GM12878 (cell line): ENCODE data around the gene ERP27. TPM values are rescaled to one million over a fixed set of nuclear protein-coding genes. Genes with fewer than 3 reads are reported as not detected.

Experiments
- ATAC-seq: fragments of 200-7000 bp; cut with Tn5 transposase; 3 replicates; pipeline ENCODE4 v1.9.1; 2020; ENCODE audit warnings: mild to moderate bottlenecking, moderate library complexity
- BruUV-seq: library from RNA; stranded (reverse); fragments of 400-500 nt; replicated peaks from 2 replicates; lab custom pipeline; 2021; lab: Mats Ljungman, UMichigan
- CTCF ChIA-PET: fragments of 300-600 bp; sonication (Branson Sonifier 250); formaldehyde crosslinking; extraction: SDS; loops from one replicate; lab custom pipeline; 2021; ENCODE audit warnings: inconsistent platforms; lab: Yijun Ruan, JAX
- POLR2A ChIA-PET: fragments of 350-600 bp; formaldehyde crosslinking; extraction: SDS; loops from one replicate; lab custom pipeline; 2021; ENCODE audit warnings: inconsistent platforms; lab: Charles Lee
- RAD21 ChIA-PET: fragments of 300-600 bp; sonication (Branson Sonifier 250); formaldehyde crosslinking; loops from one replicate; lab custom pipeline; 2023; ENCODE audit warnings: antibody characterized with exemption; ENCODE audit not compliant: unreplicated experiment; lab: Charles Lee
- SMC1A ChIA-PET: fragments of 300-600 bp; sonication (Branson Sonifier 250); formaldehyde crosslinking; loops from one replicate; lab custom pipeline; 2023; ENCODE audit not compliant: unreplicated experiment, uncharacterized antibody; lab: Charles Lee
- DNase-seq: peaks from one replicate; pipeline ENCODE4 v3.0.0-alpha.2; 2011; ENCODE audit warnings: low read depth, low spot score
- FAIRE-seq: peaks from 3 replicates; lab custom pipeline; 2011; peaks lifted over from hg19 to GRCh38; lab: Jason Lieb, UNC
- H2AFZ ChIP-seq: 2 replicates; pipeline ENCODE4 v1.6.0; 2011; ENCODE audit warnings: low read depth, low read length, control low read depth; ENCODE audit not compliant: control insufficient read depth
- H3K27ac ChIP-seq: 2 replicates; pipeline ENCODE4 v1.5.1; 2011; ENCODE audit warnings: control low read depth; ENCODE audit not compliant: control insufficient read depth, insufficient read depth
- H3K27me3 ChIP-seq, 2 experiments: replicated peaks in 1 of 2; 2 replicates each; pipeline versions ENCODE4 v1.6.0 to v1.6.1; 2011; ENCODE audit warnings: low read length in 1 of 2; ENCODE audit not compliant: control insufficient read depth in 2 of 2, insufficient read depth in 2 of 2
- H3K36me3 ChIP-seq, 2 experiments: 2 replicates each; pipeline ENCODE4 v1.5.1; 2011; ENCODE audit warnings: low read length in 1 of 2; ENCODE audit not compliant: control insufficient read depth in 2 of 2, insufficient read depth in 2 of 2
- H3K4me1 ChIP-seq: 2 replicates; pipeline ENCODE4 v1.6.1; 2011; ENCODE audit warnings: mild to moderate bottlenecking, low read length, moderate library complexity, mixed read lengths; ENCODE audit not compliant: control insufficient read depth, insufficient read depth
- H3K4me2 ChIP-seq: 2 replicates; pipeline ENCODE4 v1.6.0; 2011; ENCODE audit warnings: control low read depth; ENCODE audit not compliant: control insufficient read depth, insufficient read depth
- H3K4me3 ChIP-seq: fragments of 200-600 bp; sonication (generic); 2 replicates; pipeline ENCODE4 v1.5.1; 2016
- H3K79me2 ChIP-seq: 2 replicates; pipeline ENCODE4 v1.6.0; 2011; ENCODE audit warnings: low read length; ENCODE audit not compliant: control insufficient read depth, insufficient read depth
- H3K9ac ChIP-seq: 2 replicates; pipeline ENCODE4 v1.8.0; 2011; ENCODE audit warnings: low read length, control low read depth, mixed read lengths; ENCODE audit not compliant: control insufficient read depth, insufficient read depth
- H3K9me3 ChIP-seq: replicated peaks from 3 replicates; pipeline ENCODE4 v1.5.1; 2011; ENCODE audit warnings: mild to moderate bottlenecking, low read length; ENCODE audit not compliant: control insufficient read depth, insufficient read depth
- H4K20me1 ChIP-seq: 2 replicates; pipeline ENCODE4 v1.6.0; 2011; ENCODE audit not compliant: control insufficient read depth, insufficient read depth
- GABPA ChIP-seq: IDR thresholded peaks from 2 replicates; pipeline ENCODE4 v1.6.1; 2014; ENCODE audit warnings: antibody characterized with exemption, low read depth, mild to moderate bottlenecking, inconsistent platforms
- NKRF ChIP-seq: fragments of 450-650 bp; conservative IDR thresholded peaks from 2 replicates; pipeline ENCODE4 v1.6.1; 2017; ENCODE audit warnings: mild to moderate bottlenecking, moderate library complexity
- SPI1 ChIP-seq: IDR thresholded peaks from 2 replicates; pipeline ENCODE4 v1.6.1; 2011; ENCODE audit warnings: low read depth, mild to moderate bottlenecking, low read length, moderate library complexity, borderline replicate concordance; ENCODE audit not compliant: insufficient read depth
- WGBS: methylation state at CpG from one replicate; pipeline ENCODE4 v1.1.6; 2016; ENCODE audit warnings: low lambda C conversion rate; ENCODE audit not compliant: insufficient replicate concordance, insufficient coverage; ENCODE audit errors: missing lambda C conversion rate; 5-methylcytosine and 5-hydroxymethylcytosine counted together
- in situ Hi-C: fragments of 300-500 bp; cut with MboI; formaldehyde crosslinking; loops from 9 replicates; pipeline ENCODE4 v1.14.3; 2018; ENCODE audit warnings: mixed read lengths
- intact Hi-C: fragments of 100-400 bp; cut with micrococcal nuclease; formaldehyde crosslinking; loops from one replicate; pipeline ENCODE4 v1.14.2; 2022; ENCODE audit not compliant: unreplicated experiment
- polyA plus RNA-seq, 11 experiments: library from polyadenylated mRNA; depleted of rRNA in 4 of 11; unstranded in 6 of 11; stranded (reverse) in 5 of 11; fragments of >200 nt; fragmentation: Nextera tagmentation in 4 of 11; fragmentation: Illumina TruSeq in 1 of 11; extraction: Ambion mirVana in 4 of 11; extraction: Trizol in 1 of 11; gene quantifications; 1 replicate in 1 of 11; 2 replicates in 10 of 11; pipeline versions ENCODE4 v1.2.1 to v1.2.3, GENCODE V29; 2011 to 2016; ENCODE audit warnings: inconsistent platforms in 2 of 11, missing spikeins in 2 of 11, low read depth in 1 of 11
- total RNA-seq, 4 experiments: library from RNA; depleted of rRNA in 3 of 4; stranded (reverse); fragments of >200 nt in 3 of 4; fragmentation: Illumina TruSeq in 1 of 4; extraction: Trizol in 1 of 4; gene quantifications; 2 replicates each; pipeline versions ENCODE4 v1.2.1 to v1.2.3, GENCODE V29; 2013 to 2021

The ERP27 gene
- total and polyA plus RNA-seq, 10 of the 15 experiments (the other 5 are each of a cell fraction or from before 2014, with no cell fraction given) = 0.91 to 2.4 (median 1.4) TPM

GRCh38 chr12:14880890-14881453 is 57.4 kb downstream of the ERP27 start:
- TF ChIP-seq GABPA = peak; percentile 43; the same call in 1 of the 2 replicates
- peak; percentile 34; the same call in 1 of the 2 replicates for TF ChIP-seq SPI1
- no peak for TF ChIP-seq NKRF
- Histone ChIP-seq H3K27ac (no peak overlapping the region), H3K27me3 (no peaks in the 10 kb centered on the region; a peak in 1 of 4 replicates), H4K20me1 (no peaks in the 10 kb centered on the region), H3K36me3 (no peaks in the 10 kb centered on the region), H2AFZ (no peak overlapping the region), H3K9ac (no peak overlapping the region), H3K4me1 (peaks cover 9% of the 10 kb centered on the region; the same call in 1 of the 2 replicates), H3K4me2 (no peak overlapping the region), H3K79me2 (no peaks in the 10 kb centered on the region), H3K9me3 (no peaks in the 10 kb centered on the region), H3K4me3 (no peak overlapping the region)
- CTCF ChIA-PET = no interaction called here
- no TSS peak for BruUV-seq
- POLR2A ChIA-PET = no interaction called here
- RAD21 ChIA-PET = no interaction called here
- FAIRE-seq (no peak), ATAC-seq (no peak), DNase-seq (no peak)
- intact Hi-C loops = loop anchor here (5.0 kb wide), 1 partner anchor 34 kb away; no protein-coding TSS in a partner anchor
- WGBS = 42% methylated on average over 6 of the region's 6 CpGs
- in situ Hi-C loops = no loop called here
- SMC1A ChIA-PET = no interaction called here
